GM21423 (cell line): Measurements from ENCODE around the gene RBM20.
A peak's percentile ranks its signal among the peaks of the same experiment; 100 is the strongest.
"Not testable (repeated sequence)": the region's sequence is repeated elsewhere in the genome, so short reads cannot be mapped to it uniquely, and the experiment has no call there.

Experiments used
- ATAC-seq: cut with Tn5 transposase; IDR thresholded peaks from one replicate; pipeline ENCODE4 v1.9.1; 2021; ENCODE audit warnings: mild to moderate bottlenecking, moderate library complexity; ENCODE audit not compliant: unreplicated experiment

The RBM20 gene

GRCh38 chr10:110727785-110728184 is 83.6 kb downstream of the RBM20 start:
- ATAC-seq = not testable (repeated sequence)

- no peak for ATAC-seq
Measured at GRCh38 chr10:110730345-110731050, 86.4 kb downstream of the RBM20 start.

- ATAC-seq = no peak
Measured at GRCh38 chr10:110733218-110733952, 89.2 kb downstream of the RBM20 start.

GRCh38 chr10:110735620-110736027 is 91.5 kb downstream of the RBM20 start:
- no peak for ATAC-seq

GRCh38 chr10:110737886-110738634 is 93.9 kb downstream of the RBM20 start:
- ATAC-seq = no peak

- no peak for ATAC-seq
Measured at GRCh38 chr10:110739811-110740271, 95.7 kb downstream of the RBM20 start.

GRCh38 chr10:110742801-110743200 is 98.7 kb downstream of the RBM20 start:
- ATAC-seq = no peak

GRCh38 chr10:110744782-110745181 is 100.6 kb downstream of the RBM20 start:
- ATAC-seq = no peak

GRCh38 chr10:110746254-110746826 is 102.2 kb downstream of the RBM20 start:
- ATAC-seq = peak; percentile 47

- no peak for ATAC-seq
Measured at GRCh38 chr10:110746969-110747608, 103.0 kb downstream of the RBM20 start.

GRCh38 chr10:110747609-110748464 is 103.7 kb downstream of the RBM20 start:
- no peak for ATAC-seq

- no peak for ATAC-seq
Measured at GRCh38 chr10:110748970-110749369, 104.8 kb downstream of the RBM20 start.

GRCh38 chr10:110750931-110751330 is 106.8 kb downstream of the RBM20 start:
- ATAC-seq = no peak

GRCh38 chr10:110751850-110752249 is 107.7 kb downstream of the RBM20 start:
- no peak for ATAC-seq

- no peak for ATAC-seq
Measured at GRCh38 chr10:110753462-110753861, 109.3 kb downstream of the RBM20 start.

- ATAC-seq = no peak
Measured at GRCh38 chr10:110754375-110755105, 110.4 kb downstream of the RBM20 start.

- ATAC-seq = no peak
Measured at GRCh38 chr10:110755781-110756180, 111.6 kb downstream of the RBM20 start.

- ATAC-seq = no peak
Measured at GRCh38 chr10:110756876-110757275, 112.7 kb downstream of the RBM20 start.

- no peak for ATAC-seq
Measured at GRCh38 chr10:110757586-110757985, 113.5 kb downstream of the RBM20 start.
